ENCODE results near the gene MS4A12. TPM values are rescaled to one million over a fixed set of nuclear protein-coding genes. Genes with fewer than 3 reads are reported as not detected.
"Not testable (repeated sequence)": the region's sequence is repeated elsewhere in the genome, so short reads cannot be mapped to it uniquely, and the experiment has no call there.

The MS4A12 gene, protein sequence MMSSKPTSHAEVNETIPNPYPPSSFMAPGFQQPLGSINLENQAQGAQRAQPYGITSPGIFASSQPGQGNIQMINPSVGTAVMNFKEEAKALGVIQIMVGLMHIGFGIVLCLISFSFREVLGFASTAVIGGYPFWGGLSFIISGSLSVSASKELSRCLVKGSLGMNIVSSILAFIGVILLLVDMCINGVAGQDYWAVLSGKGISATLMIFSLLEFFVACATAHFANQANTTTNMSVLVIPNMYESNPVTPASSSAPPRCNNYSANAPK
- not detected for total RNA-seq

DNA sequence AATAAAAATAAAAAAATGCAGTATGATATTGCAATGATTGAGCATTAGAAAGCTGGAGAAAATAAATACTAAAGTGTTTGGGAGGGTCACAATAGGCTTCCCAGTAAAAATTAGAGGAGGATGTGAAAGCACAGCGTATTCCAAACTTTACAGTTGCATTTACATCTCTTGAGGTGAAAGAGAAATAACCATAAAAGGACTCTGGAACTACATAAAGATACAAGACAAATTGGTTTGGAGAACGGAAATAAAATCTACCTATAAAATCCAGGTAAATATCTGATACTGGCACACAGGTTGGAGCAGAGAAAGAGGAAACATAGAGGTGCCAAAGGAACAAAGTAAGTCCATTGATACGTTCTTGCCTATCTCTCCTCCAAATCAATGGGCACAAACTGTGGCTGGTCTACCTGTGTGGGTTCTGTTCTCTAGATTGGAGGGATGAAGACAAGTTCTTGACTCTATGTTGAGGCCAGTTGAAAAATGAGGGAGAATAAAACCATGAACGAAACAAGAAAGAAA is at the start of gene MS4A12:
MS4A12 (plus strand) TSS at position 291 of the 522 bp plus-strand sequence. CDS start 4,541 bp downstream, outside the sequence.
- Histone ChIP-seq H3K27me3 (replicated peaks; ENCODE audit: insufficient read depth) (peaks cover 2% of the 10 kb centered on the region), H3K36me3 (no peaks in the 10 kb centered on the region), H3K4me1 (ENCODE audit: control insufficient read depth in 1 of 2, low read depth in 2 of 2) (no peaks in the 10 kb centered on the region), H3K27ac (no peak within 1 kb of the TSS), H3K4me3 (no peak within 1 kb of the TSS), H3K9me3 (no peaks in the 10 kb centered on the region)
- TF ChIP-seq, protein P1, sequence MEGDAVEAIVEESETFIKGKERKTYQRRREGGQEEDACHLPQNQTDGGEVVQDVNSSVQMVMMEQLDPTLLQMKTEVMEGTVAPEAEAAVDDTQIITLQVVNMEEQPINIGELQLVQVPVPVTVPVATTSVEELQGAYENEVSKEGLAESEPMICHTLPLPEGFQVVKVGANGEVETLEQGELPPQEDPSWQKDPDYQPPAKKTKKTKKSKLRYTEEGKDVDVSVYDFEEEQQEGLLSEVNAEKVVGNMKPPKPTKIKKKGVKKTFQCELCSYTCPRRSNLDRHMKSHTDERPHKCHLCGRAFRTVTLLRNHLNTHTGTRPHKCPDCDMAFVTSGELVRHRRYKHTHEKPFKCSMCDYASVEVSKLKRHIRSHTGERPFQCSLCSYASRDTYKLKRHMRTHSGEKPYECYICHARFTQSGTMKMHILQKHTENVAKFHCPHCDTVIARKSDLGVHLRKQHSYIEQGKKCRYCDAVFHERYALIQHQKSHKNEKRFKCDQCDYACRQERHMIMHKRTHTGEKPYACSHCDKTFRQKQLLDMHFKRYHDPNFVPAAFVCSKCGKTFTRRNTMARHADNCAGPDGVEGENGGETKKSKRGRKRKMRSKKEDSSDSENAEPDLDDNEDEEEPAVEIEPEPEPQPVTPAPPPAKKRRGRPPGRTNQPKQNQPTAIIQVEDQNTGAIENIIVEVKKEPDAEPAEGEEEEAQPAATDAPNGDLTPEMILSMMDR (IDR thresholded peaks at IDR 0.05), result no peak
- ATAC-seq (ENCODE audit: insufficient number of reproducible peaks, low FRiP score, low read depth), result no peak
- no peak for DNase-seq (ENCODE audit: low spot score)

DNA sequence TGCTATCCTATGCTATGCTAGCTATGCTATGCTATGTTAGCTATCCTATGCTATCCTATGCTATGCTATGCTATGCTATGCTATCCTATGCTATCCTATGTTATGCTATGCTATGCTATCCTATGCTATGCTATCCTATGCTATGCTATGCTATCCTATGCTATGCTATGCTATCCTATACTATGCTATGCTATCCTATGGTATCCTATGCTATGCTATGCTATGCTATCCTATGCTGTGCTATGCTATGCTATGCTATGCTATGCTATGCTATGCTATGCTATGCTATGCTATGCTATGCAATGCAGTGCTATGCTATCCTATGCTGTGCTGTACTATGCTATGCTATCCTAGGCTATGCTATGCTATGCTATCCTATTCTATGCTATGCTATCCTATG is 45.5 kb upstream of the MS4A12 start:
- H3K36me3 ChIP-seq, result no peaks in the 10 kb centered on the region
- ATAC-seq (ENCODE audit: insufficient number of reproducible peaks, low FRiP score, low read depth) (no peak), DNase-seq (ENCODE audit: low spot score) (no peak)
- H3K27ac ChIP-seq, result no peak overlapping the region
- no peaks in the 10 kb centered on the region for H3K27me3 ChIP-seq (replicated peaks; ENCODE audit: insufficient read depth)
- no peaks in the 10 kb centered on the region for H3K4me1 ChIP-seq (ENCODE audit: control insufficient read depth in 1 of 2, low read depth in 2 of 2)
- H3K9me3 ChIP-seq, result no peaks in the 10 kb centered on the region
- no peak overlapping the region for H3K4me3 ChIP-seq
- TF ChIP-seq, protein P1 (IDR thresholded peaks at IDR 0.05), result no peak

DNA sequence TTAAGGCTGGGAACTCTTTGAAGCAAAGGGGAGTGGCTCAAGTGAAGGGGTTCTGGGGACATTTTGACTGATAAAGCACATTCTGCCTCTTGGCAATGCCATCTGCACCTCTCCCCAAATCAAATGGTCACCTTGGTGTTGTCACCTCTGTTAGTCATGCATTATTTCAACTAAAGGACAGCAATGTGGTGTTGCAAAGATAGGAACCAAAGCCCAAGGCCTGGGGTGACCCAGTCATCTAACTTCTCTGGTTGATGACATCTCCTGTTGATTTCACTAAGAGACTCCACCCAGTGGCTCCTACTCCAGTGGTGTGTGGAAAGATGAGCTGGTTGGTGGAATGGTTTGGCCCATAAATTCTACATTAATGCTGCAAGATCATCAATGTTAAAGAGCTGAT is 44.7 kb upstream of the MS4A12 start:
- Histone ChIP-seq H3K27ac (no peak overlapping the region), H3K4me1 (ENCODE audit: control insufficient read depth in 1 of 2, low read depth in 2 of 2) (no peaks in the 10 kb centered on the region), H3K4me3 (no peak overlapping the region), H3K9me3 (no peaks in the 10 kb centered on the region), H3K27me3 (replicated peaks; ENCODE audit: insufficient read depth) (no peaks in the 10 kb centered on the region), H3K36me3 (no peaks in the 10 kb centered on the region)
- TF ChIP-seq, protein P1 (IDR thresholded peaks at IDR 0.05), result no peak
- ATAC-seq (ENCODE audit: insufficient number of reproducible peaks, low FRiP score, low read depth) (no peak), DNase-seq (ENCODE audit: low spot score) (no peak)

DNA sequence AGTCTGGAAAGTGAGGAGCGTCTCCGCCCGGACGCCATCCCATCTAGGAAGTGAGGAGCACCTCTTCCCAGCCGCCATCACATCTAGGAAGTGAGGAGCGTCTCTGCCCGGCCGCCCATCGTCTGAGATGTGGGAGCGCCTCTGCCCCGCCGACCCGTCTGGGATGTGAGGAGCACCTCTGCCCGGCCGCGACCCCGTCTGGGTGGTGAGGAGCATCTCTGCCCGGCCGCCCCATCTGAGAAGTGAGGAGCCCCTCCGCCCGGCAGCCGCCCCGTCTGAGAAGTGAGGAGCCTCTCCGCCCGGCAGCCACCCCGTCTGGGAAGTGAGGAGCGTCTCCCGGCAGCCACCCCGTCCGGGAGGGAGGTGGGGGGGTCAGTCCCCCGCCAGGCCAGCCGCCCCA is 41.4 kb upstream of the MS4A12 start:
- ATAC-seq (ENCODE audit: insufficient number of reproducible peaks, low FRiP score, low read depth); H3K4me1 ChIP-seq (ENCODE audit: control insufficient read depth in 1 of 2, low read depth in 2 of 2): not testable (repeated sequence)

DNA sequence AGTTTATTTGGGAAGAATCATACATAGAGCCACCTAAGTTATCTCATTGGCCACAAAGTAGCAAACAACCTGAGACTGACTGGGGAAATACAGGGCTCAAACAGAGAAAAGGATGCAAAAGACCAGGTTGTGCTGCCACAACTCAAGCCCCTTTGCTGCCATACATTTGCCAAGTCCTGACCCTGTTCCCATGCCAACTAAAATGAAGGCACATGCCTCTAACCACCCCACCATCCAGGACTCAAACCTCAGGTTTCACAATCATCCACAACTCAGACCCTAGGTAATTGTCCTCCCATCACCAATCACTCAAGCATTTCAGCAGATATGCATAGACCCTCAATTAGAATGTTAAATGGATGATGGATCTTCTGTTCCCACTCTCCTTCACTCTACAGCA is 38.4 kb upstream of the MS4A12 start:
- ATAC-seq (ENCODE audit: insufficient number of reproducible peaks, low FRiP score, low read depth) (no peak), DNase-seq (ENCODE audit: low spot score) (no peak)
- H3K27me3 ChIP-seq (replicated peaks; ENCODE audit: insufficient read depth), result no peaks in the 10 kb centered on the region
- H3K9me3 ChIP-seq, result no peaks in the 10 kb centered on the region
- H3K4me1 ChIP-seq (ENCODE audit: control insufficient read depth in 1 of 2, low read depth in 2 of 2), result no peaks in the 10 kb centered on the region
- H3K27ac ChIP-seq, result no peak overlapping the region
- TF ChIP-seq, protein P1 (IDR thresholded peaks at IDR 0.05), result no peak
- H3K4me3 ChIP-seq, result no peak overlapping the region
- no peaks in the 10 kb centered on the region for H3K36me3 ChIP-seq

More for the DNA sequence above, 41.4 kb upstream of the MS4A12 start:
- H3K9me3 ChIP-seq; H3K4me3 ChIP-seq; H3K27me3 ChIP-seq (replicated peaks; ENCODE audit: insufficient read depth); DNase-seq (ENCODE audit: low spot score); H3K27ac ChIP-seq; H3K36me3 ChIP-seq: not testable (repeated sequence)

All from thoracic aorta (tissue), 2 donors.